ENCODE results near the gene ATPAF2. TPM values are rescaled to one million over a fixed set of nuclear protein-coding genes. Genes with fewer than 3 reads are reported as not detected.
A peak's percentile ranks its signal among the peaks of the same experiment; 100 is the strongest.

Gene ATPAF2
- total RNA-seq, 2 donors from 2014 or later, result 25.8 to 28.7 TPM

DNA sequence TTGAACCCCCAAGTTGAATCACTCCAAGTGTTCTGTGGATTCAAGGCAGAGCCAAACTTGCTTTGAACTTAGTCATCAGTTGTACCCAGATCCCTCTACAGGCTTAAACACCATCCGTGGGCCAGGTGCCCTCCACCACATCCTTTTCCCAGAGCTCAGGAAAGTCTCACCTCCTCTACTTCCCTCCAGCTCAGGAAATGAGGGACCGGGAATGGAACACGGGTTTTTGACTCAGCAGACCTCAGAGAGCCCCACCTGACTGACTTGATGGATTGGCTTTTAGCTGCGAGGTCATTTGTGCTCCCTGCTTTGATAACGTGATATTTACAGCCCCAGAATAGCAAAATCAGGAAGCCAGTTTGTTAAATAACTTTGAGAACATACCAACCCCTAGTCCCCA lies 20.3 kb upstream of the ATPAF2 start:
- Mint-ChIP-seq H3K4me3 (no peak overlapping the region), H3K9me3 (no peaks in the 10 kb centered on the region), H3K27ac (peak overlapping the region; percentile 66), H3K27me3 (ENCODE audit: low read depth) (no peaks in the 10 kb centered on the region), H3K36me3 (ENCODE audit: insufficient read depth in 2 of 2) (peaks cover 3% of the 10 kb centered on the region in 2 donors), H3K4me1 (ENCODE audit: low read depth) (peaks cover 5% of the 10 kb centered on the region)
- DNase-seq (no peak), ATAC-seq (replicated peaks in 1 of 2) (no peak)

DNA sequence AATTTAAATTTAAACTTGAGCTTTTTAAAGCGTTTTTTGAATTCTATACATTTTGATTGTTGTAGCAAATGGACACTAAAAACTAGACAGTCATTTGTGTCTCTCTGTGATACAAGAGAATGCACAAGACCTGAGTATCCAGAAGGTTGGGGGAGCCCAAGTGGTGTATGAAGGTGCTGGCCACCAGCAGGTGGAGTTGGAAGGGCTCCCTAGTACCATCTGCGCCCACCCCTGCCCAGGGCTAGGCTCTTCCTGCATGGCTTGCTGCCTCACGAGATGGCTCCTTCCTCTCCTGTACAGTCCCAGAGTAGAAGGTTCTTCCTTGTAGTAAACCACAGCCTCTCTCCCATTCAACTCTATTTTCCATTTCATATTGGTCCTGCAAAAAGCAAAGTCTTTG lies 17.2 kb upstream of the ATPAF2 start:
- Mint-ChIP-seq H3K27me3 (ENCODE audit: low read depth) (no peaks in the 10 kb centered on the region), H3K36me3 (ENCODE audit: insufficient read depth in 2 of 2) (peaks cover 3% of the 10 kb centered on the region in 2 donors), H3K4me3 (no peak overlapping the region), H3K4me1 (ENCODE audit: low read depth) (peaks cover 5% of the 10 kb centered on the region), H3K9me3 (no peaks in the 10 kb centered on the region), H3K27ac (no peak overlapping the region)
- ATAC-seq (replicated peaks in 1 of 2), result no peak
- DNase-seq, result no peak

DNA sequence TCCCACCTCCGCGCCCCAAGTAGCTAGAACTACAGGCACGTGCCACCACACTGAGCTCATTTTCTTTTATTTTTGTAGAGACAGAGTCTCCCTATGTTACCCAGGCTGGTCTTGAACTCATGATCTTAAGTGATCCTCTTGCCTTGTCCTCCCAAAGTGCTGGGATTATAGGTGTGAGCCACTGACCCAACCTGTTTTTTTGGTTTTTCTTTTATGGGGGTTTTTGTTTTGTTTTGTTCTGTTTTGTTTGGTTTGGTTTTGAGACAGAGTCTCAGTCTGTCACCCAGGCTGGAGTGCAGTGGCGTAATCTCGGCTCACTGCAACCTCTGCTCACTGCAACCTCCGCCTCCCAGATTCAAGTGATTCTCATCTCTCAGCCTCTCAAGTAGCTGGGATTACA lies 16.6 kb upstream of the ATPAF2 start:
- Mint-ChIP-seq H3K9me3 (no peaks in the 10 kb centered on the region), H3K36me3 (ENCODE audit: insufficient read depth in 2 of 2) (peaks cover 3% of the 10 kb centered on the region in 2 donors), H3K27me3 (ENCODE audit: low read depth) (no peaks in the 10 kb centered on the region), H3K4me1 (ENCODE audit: low read depth) (peaks cover 5% of the 10 kb centered on the region), H3K27ac (peak overlapping the region; percentile 12), H3K4me3 (no peak overlapping the region)
- DNase-seq, result no peak
- ATAC-seq (replicated peaks in 1 of 2), result no peak

DNA sequence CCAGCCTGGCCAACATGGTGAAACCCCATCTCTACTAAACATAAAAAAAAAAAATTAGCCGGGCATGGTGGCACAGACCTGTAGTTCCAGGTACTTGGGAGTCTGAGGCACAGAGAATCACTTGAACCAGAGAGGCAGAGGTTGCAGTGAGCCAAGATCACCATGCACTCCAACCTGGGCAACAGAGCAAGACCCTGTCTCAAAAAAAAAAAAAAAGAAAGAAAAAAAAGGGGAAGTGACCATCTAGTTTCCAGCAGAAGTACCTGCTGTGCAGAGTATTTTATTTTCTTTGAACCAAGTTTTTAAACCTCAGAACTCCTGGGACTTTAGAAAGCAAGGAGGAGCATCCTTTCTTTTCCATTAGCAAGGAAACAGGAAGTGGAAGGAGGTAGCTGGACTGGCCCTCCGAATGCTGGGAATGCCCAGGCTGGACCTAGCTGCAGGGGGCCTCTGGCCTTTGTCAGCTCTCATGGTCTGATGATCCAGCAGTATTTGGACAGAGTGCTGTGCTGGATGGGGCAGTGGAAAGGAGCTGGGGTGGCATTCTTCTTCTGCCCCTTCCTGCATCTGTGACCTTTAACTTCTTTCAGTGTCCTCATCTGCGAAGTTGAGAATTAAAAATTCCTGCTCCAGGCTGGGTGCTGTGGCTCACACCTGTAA lies 6.9 kb upstream of the ATPAF2 start:
- Mint-ChIP-seq H3K27me3 (ENCODE audit: low read depth) (no peaks in the 10 kb centered on the region), H3K4me3 (no peak overlapping the region), H3K9me3 (no peaks in the 10 kb centered on the region), H3K27ac (no peak overlapping the region), H3K4me1 (ENCODE audit: low read depth) (peaks cover 22% of the 10 kb centered on the region), H3K36me3 (ENCODE audit: insufficient read depth in 2 of 2) (peaks cover 0 to 1% of the 10 kb centered on the region in 2 donors)
- DNase-seq (no peak), ATAC-seq (replicated peaks in 1 of 2) (no peak)

DNA sequence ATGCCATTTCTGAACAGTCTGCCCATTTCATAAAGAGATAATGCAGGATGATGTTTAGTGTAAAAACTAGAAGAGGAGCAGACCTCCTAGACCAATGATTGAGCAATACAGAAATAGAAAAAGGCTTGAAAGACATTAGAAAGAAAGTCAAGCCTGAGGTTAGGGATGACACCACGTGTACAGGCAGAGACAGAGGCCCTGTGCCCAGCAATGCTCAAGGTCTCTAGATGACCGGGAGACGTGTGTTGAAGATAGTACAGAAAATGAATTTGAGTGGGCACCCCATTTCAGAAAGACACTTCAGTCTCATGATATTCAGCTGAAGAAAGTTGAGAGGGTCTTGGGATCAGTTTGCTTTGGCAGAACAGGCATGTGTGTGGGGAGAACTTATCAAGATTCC lies 5.6 kb upstream of the ATPAF2 start:
- Mint-ChIP-seq H3K27ac (no peak overlapping the region), H3K27me3 (ENCODE audit: low read depth) (no peaks in the 10 kb centered on the region), H3K4me3 (no peak overlapping the region), H3K4me1 (ENCODE audit: low read depth) (peaks cover 31% of the 10 kb centered on the region), H3K36me3 (ENCODE audit: insufficient read depth in 2 of 2) (peaks cover 4 to 11% of the 10 kb centered on the region in 2 donors), H3K9me3 (no peaks in the 10 kb centered on the region)
- ATAC-seq (replicated peaks in 1 of 2) (no peak), DNase-seq (no peak)

DNA sequence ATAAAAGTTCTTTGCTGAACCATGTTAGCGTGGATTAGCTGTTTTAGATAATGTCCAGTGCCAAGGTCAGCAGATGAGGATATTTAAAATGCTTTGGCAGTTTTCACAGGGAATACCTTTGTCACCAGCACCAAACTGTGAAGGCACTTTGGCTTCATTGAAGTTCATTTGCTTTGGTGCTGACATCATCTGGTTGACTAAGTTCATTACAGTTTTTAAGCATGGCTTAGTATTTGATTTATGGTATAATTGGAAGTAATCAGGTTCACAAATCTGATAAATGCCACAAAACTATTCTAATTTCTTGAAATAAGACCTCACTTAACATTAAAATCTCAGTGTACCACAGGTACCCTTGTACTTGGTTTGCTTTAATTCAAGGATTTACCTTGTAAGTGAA lies 4.5 kb upstream of the ATPAF2 start:
- DNase-seq, result no peak
- no peak for ATAC-seq (replicated peaks in 1 of 2)
- no peak overlapping the region for H3K4me3 Mint-ChIP-seq
- H3K9me3 Mint-ChIP-seq, result no peaks in the 10 kb centered on the region
- H3K27me3 Mint-ChIP-seq (ENCODE audit: low read depth), result no peaks in the 10 kb centered on the region
- no peak overlapping the region for H3K27ac Mint-ChIP-seq
- peaks cover 31% of the 10 kb centered on the region for H3K4me1 Mint-ChIP-seq (ENCODE audit: low read depth)
- peaks cover 8 to 13% of the 10 kb centered on the region in 2 donors for H3K36me3 Mint-ChIP-seq (ENCODE audit: insufficient read depth in 2 of 2)

DNA sequence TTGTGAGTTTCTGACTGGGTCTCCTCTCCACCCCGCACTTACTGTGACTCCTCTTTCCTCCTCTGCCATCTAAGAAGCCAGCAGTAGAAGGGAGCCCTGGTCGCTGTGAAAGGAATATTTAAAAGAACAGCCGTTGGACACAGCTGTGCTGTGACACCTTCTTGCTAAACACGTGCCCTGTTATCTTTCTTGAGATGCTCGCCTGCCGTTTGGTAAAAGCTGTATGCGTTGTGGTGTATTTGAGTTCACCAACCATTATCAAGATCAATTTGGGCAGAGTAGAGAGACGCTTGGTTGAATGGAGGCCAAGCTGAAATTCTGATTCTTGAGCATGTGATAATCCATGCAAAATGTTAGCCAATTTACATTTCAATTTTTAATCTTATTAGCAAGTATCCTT lies 4.0 kb upstream of the ATPAF2 start:
- no peak for ATAC-seq (replicated peaks in 1 of 2)
- H3K4me1 Mint-ChIP-seq (ENCODE audit: low read depth), result peaks cover 36% of the 10 kb centered on the region
- no peak for DNase-seq
- H3K27me3 Mint-ChIP-seq (ENCODE audit: low read depth), result no peaks in the 10 kb centered on the region
- H3K27ac Mint-ChIP-seq, result peak overlapping the region; percentile 31
- no peak overlapping the region for H3K4me3 Mint-ChIP-seq
- peaks cover 8 to 14% of the 10 kb centered on the region in 2 donors for H3K36me3 Mint-ChIP-seq (ENCODE audit: insufficient read depth in 2 of 2)
- no peaks in the 10 kb centered on the region for H3K9me3 Mint-ChIP-seq

DNA sequence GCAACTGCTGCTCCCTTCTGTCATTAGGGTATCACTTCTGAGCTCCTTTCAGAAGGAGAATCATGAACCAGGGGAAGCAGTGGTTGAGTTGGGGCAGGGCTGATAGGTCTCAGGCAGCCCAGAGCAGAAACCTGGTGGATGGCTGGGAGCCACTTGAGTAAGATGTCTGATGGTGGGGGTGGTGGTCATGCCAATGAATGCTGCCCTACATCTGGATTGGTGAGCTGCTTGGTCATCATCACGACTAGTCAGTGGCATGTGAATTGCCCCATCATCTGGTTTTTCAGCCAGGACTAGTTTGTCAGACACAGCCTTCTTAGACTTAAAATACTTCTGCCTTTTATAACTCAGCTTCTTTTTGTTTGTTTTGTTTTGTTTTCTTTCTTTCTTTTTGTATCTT lies 2.8 kb upstream of the ATPAF2 start:
- Mint-ChIP-seq H3K4me1 (ENCODE audit: low read depth) (peaks cover 46% of the 10 kb centered on the region), H3K4me3 (peak overlapping the region; percentile 82 to 96), H3K27ac (no peak overlapping the region), H3K27me3 (ENCODE audit: low read depth) (no peaks in the 10 kb centered on the region), H3K36me3 (ENCODE audit: insufficient read depth in 2 of 2) (peaks cover 8 to 15% of the 10 kb centered on the region in 2 donors), H3K9me3 (no peaks in the 10 kb centered on the region)
- DNase-seq, result no peak
- no peak for ATAC-seq (replicated peaks in 1 of 2)

DNA sequence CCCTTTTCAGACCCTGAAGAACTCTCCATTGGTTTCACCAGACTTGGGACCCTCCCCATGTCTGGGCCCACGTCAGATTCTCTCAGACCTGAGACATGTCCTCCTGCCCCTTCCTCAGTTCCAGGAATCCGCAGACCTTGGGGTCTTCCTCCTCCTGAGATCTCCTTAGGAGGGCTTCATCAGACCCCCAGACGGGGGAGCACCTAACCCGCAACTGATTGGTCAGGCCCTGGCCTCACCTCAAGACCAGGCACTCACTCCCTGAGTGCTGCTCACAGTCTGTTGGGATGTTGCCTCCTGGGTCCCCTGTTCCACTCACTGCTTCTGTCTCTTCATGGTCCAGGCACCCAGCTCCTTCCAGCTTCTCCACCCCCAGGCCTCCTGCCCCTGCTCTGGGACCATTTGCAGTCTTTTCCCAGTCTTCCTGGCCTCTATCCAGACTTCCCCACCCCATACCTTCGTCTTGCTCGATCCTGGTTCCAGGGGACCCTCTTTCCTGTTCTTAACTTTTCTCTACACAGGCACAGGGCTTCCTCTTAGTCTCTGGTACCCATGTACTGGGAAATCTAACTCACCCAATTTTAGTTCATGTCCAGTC lies 1.4 kb upstream of the ATPAF2 start:
- Mint-ChIP-seq H3K4me1 (ENCODE audit: low read depth) (peaks cover 46% of the 10 kb centered on the region), H3K36me3 (ENCODE audit: insufficient read depth in 2 of 2) (peaks cover 8 to 15% of the 10 kb centered on the region in 2 donors), H3K27me3 (ENCODE audit: low read depth) (no peaks in the 10 kb centered on the region), H3K4me3 (peak overlapping the region; percentile 82 to 96), H3K9me3 (no peaks in the 10 kb centered on the region), H3K27ac (peak overlapping the region; percentile 88)
- ATAC-seq (replicated peaks in 1 of 2), result no peak
- no peak for DNase-seq

DNA sequence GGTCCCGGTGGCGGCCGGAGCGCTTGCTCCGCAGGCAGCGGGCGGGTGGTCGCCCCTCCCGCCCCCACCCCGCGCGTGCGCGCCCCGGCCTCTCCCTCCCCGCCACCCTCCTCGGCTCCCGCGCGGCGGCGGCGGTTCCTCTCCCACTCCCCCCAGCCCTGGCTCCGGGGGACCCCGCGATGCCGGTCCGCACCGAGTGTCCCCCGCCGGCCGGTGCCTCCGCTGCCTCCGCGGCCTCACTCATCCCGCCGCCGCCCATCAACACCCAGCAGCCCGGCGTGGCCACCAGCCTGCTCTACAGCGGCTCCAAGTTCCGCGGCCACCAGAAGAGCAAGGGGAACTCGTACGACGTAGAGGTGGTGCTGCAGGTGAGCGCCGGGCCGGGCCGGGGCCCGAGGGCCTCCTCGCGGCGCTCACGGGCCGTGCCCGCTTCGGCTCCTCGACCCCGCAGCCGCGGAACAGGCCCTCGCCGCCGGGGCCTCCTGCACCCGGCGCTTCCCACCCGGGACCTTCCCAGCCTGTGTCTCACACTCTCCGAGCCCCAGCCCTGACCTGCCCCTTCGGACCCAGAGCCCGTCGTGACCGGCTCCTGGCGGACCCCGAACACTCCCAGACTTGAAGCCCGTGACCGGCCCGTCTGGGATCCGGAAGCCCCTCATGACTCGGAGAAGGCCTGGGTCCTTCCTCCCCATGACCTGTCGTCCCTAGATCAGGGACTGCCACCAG lies 730 bp upstream of the ATPAF2 start:
- H3K36me3 Mint-ChIP-seq (ENCODE audit: insufficient read depth in 2 of 2), result peaks cover 8 to 15% of the 10 kb centered on the region in 2 donors
- ATAC-seq (replicated peaks in 1 of 2) (peak; percentile 35), DNase-seq (peak; percentile 51 to 58)
- no peaks in the 10 kb centered on the region for H3K9me3 Mint-ChIP-seq
- no peaks in the 10 kb centered on the region for H3K27me3 Mint-ChIP-seq (ENCODE audit: low read depth)
- peak overlapping the region; percentile 88 for H3K27ac Mint-ChIP-seq
- H3K4me1 Mint-ChIP-seq (ENCODE audit: low read depth), result peaks cover 46% of the 10 kb centered on the region
- H3K4me3 Mint-ChIP-seq, result peak overlapping the region; percentile 82 to 96

DNA sequence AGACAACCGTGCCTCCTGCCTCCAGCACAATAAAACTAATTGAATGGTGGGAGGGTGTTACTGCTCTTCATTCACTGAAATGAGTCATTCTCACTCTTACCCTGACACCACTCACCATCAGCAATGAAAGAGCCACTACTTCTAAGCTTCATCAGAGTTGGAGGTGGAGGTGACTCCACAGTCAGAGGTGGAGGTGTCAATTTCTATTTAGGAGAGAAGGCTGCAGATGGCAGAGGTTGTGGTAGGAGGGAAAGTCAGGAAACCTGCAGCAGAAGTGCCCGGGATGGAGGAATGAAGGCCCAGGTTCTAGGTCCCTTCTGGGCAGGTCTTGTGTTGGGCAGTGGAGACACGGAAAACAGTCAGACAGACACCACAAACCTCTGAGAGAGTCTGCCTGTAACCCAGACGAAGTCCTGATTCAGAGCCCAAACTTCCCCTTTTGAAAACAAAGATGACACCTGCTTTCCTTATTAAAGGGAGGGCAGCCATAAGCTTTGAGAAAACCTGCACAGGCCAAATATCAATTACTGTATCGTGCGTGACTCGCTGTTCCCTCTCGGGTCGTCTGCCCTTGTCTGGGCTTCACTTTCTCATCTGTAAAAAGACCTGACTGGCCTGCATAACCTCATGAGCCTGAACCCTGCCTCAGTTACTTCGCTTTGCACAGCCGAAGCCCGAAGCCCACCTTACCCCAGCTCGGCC lies 668 bp downstream of the ATPAF2 start:
- H3K9me3 Mint-ChIP-seq, result no peaks in the 10 kb centered on the region
- H3K36me3 Mint-ChIP-seq (ENCODE audit: insufficient read depth in 2 of 2), result peaks cover 8 to 15% of the 10 kb centered on the region in 2 donors
- H3K27me3 Mint-ChIP-seq (ENCODE audit: low read depth), result no peaks in the 10 kb centered on the region
- peak overlapping the region; percentile 10 for H3K27ac Mint-ChIP-seq
- ATAC-seq (replicated peaks in 1 of 2) (peak; percentile 41 to 44), DNase-seq (peak; percentile 33 to 45)
- peak overlapping the region; percentile 81 to 93 for H3K4me3 Mint-ChIP-seq
- peaks cover 58% of the 10 kb centered on the region for H3K4me1 Mint-ChIP-seq (ENCODE audit: low read depth)

DNA sequence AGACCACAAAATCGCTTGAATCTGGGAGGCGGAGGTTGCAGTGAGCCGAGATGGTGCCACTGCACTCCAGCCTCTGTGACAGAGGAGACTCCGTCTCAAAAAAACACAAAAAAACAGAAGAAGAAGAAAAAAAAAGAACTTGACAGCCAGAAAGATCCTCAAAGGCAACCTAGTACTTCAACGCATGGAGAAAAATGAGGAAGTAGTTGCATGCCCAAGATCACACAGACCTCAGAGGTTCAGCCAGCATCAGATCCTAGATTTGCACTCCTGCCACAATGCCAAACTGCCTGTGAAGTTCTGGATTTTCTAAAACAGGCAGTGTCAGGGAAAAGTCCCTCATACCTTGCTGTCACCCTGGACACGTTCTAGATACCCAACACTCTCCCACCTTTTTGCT lies 1.5 kb downstream of the ATPAF2 start:
- H3K4me1 Mint-ChIP-seq (ENCODE audit: low read depth), result peaks cover 54% of the 10 kb centered on the region
- H3K9me3 Mint-ChIP-seq, result no peaks in the 10 kb centered on the region
- H3K27me3 Mint-ChIP-seq (ENCODE audit: low read depth), result no peaks in the 10 kb centered on the region
- H3K36me3 Mint-ChIP-seq (ENCODE audit: insufficient read depth in 2 of 2), result peaks cover 8 to 15% of the 10 kb centered on the region in 2 donors
- DNase-seq (no peak), ATAC-seq (replicated peaks in 1 of 2) (no peak)
- peak overlapping the region; percentile 10 for H3K27ac Mint-ChIP-seq
- H3K4me3 Mint-ChIP-seq, result peak overlapping the region; percentile 81 to 93

DNA sequence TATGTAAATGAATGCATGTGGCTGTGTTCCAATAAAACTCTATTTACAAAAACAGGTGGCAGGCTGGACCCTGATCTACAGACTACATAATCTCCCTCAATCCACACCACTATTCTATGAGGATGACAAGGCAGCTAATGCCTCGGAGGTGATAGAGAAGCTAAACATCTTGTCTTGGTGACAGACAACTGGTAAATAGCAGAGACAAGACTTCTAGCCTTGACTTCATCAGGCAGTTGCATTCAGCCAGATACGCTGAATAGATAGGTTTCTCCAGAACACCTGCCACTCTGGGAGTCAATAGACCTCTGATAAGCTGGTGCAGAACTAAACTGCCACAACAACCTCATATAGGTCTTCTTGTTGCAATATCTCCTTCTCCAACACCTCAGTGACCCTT lies 3.3 kb downstream of the ATPAF2 start:
- H3K4me1 Mint-ChIP-seq (ENCODE audit: low read depth), result peaks cover 42% of the 10 kb centered on the region
- DNase-seq (no peak), ATAC-seq (replicated peaks in 1 of 2) (no peak)
- no peak overlapping the region for H3K4me3 Mint-ChIP-seq
- no peak overlapping the region for H3K27ac Mint-ChIP-seq
- H3K36me3 Mint-ChIP-seq (ENCODE audit: insufficient read depth in 2 of 2), result peaks cover 8 to 14% of the 10 kb centered on the region in 2 donors
- H3K27me3 Mint-ChIP-seq (ENCODE audit: low read depth), result no peaks in the 10 kb centered on the region
- H3K9me3 Mint-ChIP-seq, result no peaks in the 10 kb centered on the region
